Liver (tissue), 9 donors: Measurements from ENCODE around the gene FAM227B. TPM values are rescaled to one million over a fixed set of nuclear protein-coding genes. Genes with fewer than 3 reads are reported as not detected.

Experiments
- DNase-seq: peaks from one replicate; pipeline ENCODE4 v3.0.0-alpha.2; 2017; ENCODE audit warnings: low spot score
- H3K27ac ChIP-seq, 2 donors: one replicate each; pipeline ENCODE4 v1.7.0; 2013; ENCODE audit warnings: inconsistent platforms in 2 of 2, low read length in 2 of 2, control low read depth in 1 of 2, low read depth in 1 of 2, mild to moderate bottlenecking in 1 of 2
- H3K27me3 ChIP-seq, 4 donors: one replicate each; pipeline versions ENCODE4 v1.6.1 to v1.7.0; 2013; ENCODE audit warnings: low read length in 3 of 4, inconsistent platforms in 1 of 4, mild to moderate bottlenecking in 1 of 4, moderate library complexity in 1 of 4; ENCODE audit not compliant: control insufficient read depth in 4 of 4, insufficient read depth in 4 of 4
- H3K36me3 ChIP-seq, 4 donors: one replicate each; pipeline versions ENCODE4 v1.6.1 to v1.7.0; 2013; ENCODE audit warnings: low read length in 3 of 4, mild to moderate bottlenecking in 3 of 4, low read depth in 1 of 4, moderate library complexity in 1 of 4; ENCODE audit not compliant: control insufficient read depth in 4 of 4, insufficient read depth in 3 of 4
- H3K4me1 ChIP-seq, 4 donors: one replicate each; pipeline versions ENCODE4 v1.6.1 to v1.7.0; 2013; ENCODE audit warnings: low read length in 3 of 4, mild to moderate bottlenecking in 3 of 4, moderate library complexity in 1 of 4; ENCODE audit not compliant: control insufficient read depth in 4 of 4, insufficient read depth in 4 of 4
- H3K4me3 ChIP-seq, 3 donors: one replicate each; pipeline versions ENCODE4 v1.6.1 to v1.7.0; 2013; ENCODE audit warnings: low read length in 3 of 3, control low read depth in 1 of 3, low read depth in 1 of 3, mild to moderate bottlenecking in 1 of 3
- H3K9ac ChIP-seq, 2 donors: one replicate each; pipeline ENCODE4 v1.7.0; 2013; ENCODE audit warnings: low read length in 2 of 2, mild to moderate bottlenecking in 2 of 2, moderate library complexity in 2 of 2, control low read depth in 1 of 2, low read depth in 1 of 2
- H3K9me3 ChIP-seq, 4 donors: one replicate each; pipeline versions ENCODE4 v1.6.1 to v1.7.0; 2013; ENCODE audit warnings: low read length in 3 of 4; ENCODE audit not compliant: control insufficient read depth in 4 of 4
- EGR1 ChIP-seq, 2 donors: IDR thresholded peaks; 2 replicates each; pipeline ENCODE4 v1.6.1; 2016 to 2018; ENCODE audit warnings: antibody characterized with exemption in 2 of 2, low read depth in 2 of 2
- FOXA1 ChIP-seq: IDR thresholded peaks from 2 replicates; pipeline ENCODE4 v1.6.1; 2016; ENCODE audit warnings: antibody characterized with exemption
- GABPA ChIP-seq, 2 donors: IDR thresholded peaks in 1 of 2; conservative IDR thresholded peaks in 1 of 2; 2 replicates each; pipeline ENCODE4 v1.6.1; 2016; ENCODE audit warnings: antibody characterized with exemption in 2 of 2, mild to moderate bottlenecking in 1 of 2, moderate library complexity in 1 of 2
- HNF4A ChIP-seq, 2 donors: conservative IDR thresholded peaks; 2 replicates each; pipeline ENCODE4 v1.6.1; 2016; ENCODE audit warnings: antibody characterized with exemption in 2 of 2, mild to moderate bottlenecking in 2 of 2
- HNF4G ChIP-seq: IDR thresholded peaks from 2 replicates; pipeline ENCODE4 v1.6.1; 2016; ENCODE audit warnings: antibody characterized with exemption
- JUND ChIP-seq, 2 donors: IDR thresholded peaks; 2 replicates each; pipeline ENCODE4 v1.6.1; 2016; ENCODE audit warnings: antibody characterized with exemption in 2 of 2
- RAD21 ChIP-seq, 2 donors: IDR thresholded peaks; 2 replicates each; pipeline ENCODE4 v1.6.1; 2016; ENCODE audit warnings: antibody characterized with exemption in 2 of 2, mild to moderate bottlenecking in 2 of 2
- RXRA ChIP-seq, 2 donors: IDR thresholded peaks; 2 replicates each; pipeline ENCODE4 v1.6.1; 2017 to 2018; ENCODE audit warnings: antibody characterized with exemption in 2 of 2, mild to moderate bottlenecking in 1 of 2
- SP1 ChIP-seq: IDR thresholded peaks from 2 replicates; pipeline ENCODE4 v1.6.1; 2018; ENCODE audit warnings: antibody characterized with exemption, mild to moderate bottlenecking
- TAF1 ChIP-seq: conservative IDR thresholded peaks from 2 replicates; pipeline ENCODE4 v1.6.1; 2016; ENCODE audit warnings: antibody characterized with exemption, mild to moderate bottlenecking
- YY1 ChIP-seq: IDR thresholded peaks from 2 replicates; pipeline ENCODE4 v1.6.1; 2016; ENCODE audit warnings: antibody characterized with exemption, mild to moderate bottlenecking
- polyA plus RNA-seq, 2 donors: library from polyadenylated mRNA; stranded (reverse) in 1 of 2; unstranded in 1 of 2; fragments of 200-250 nt in 1 of 2; fragments of >200 nt in 1 of 2; fragmentation: Nextera tagmentation in 1 of 2; extraction: Ambion mirVana in 1 of 2; gene quantifications; one replicate each; pipeline versions ENCODE4 v1.2.1 to v1.2.3, GENCODE V29; 2013 to 2015
- total RNA-seq, 2 donors: library from RNA; depleted of rRNA; stranded (reverse); fragments of >200 nt; gene quantifications; one replicate each; pipeline ENCODE4 v1.2.3, GENCODE V29; 2014
- TF ChIP-seq, protein P1 (sequence below): IDR thresholded peaks from 2 replicates; pipeline ENCODE4 v1.6.1; 2016; ENCODE audit warnings: antibody characterized with exemption
- TF ChIP-seq, protein P2 (sequence below): IDR thresholded peaks from 2 replicates; pipeline ENCODE4 v1.6.1; 2016; ENCODE audit warnings: antibody characterized with exemption, mild to moderate bottlenecking
- TF ChIP-seq, protein P3 (sequence below): fragments of 150-350 bp; IDR thresholded peaks from 2 replicates; pipeline ENCODE4 v1.5.1; 2017; ENCODE audit warnings: improper control_type of control experiment, low read depth, low read length; ENCODE audit not compliant: missing input control
- TF ChIP-seq, protein P4 (sequence below): IDR thresholded peaks from 2 replicates; pipeline ENCODE4 v1.6.1; 2016; ENCODE audit warnings: antibody characterized with exemption
- TF ChIP-seq, protein P5 (sequence below): IDR thresholded peaks from 2 replicates; pipeline ENCODE4 v1.6.1; 2016; ENCODE audit warnings: antibody characterized with exemption
- donor health status: healthy.
- donor health status: healthy.
- donor health status: healthy.
- donor health status: healthy.
- donor health status: healthy.

The FAM227B gene
- total and polyA plus RNA-seq, 4 donors = 1.3 to 5.1 (median 3.8) TPM

DNA sequence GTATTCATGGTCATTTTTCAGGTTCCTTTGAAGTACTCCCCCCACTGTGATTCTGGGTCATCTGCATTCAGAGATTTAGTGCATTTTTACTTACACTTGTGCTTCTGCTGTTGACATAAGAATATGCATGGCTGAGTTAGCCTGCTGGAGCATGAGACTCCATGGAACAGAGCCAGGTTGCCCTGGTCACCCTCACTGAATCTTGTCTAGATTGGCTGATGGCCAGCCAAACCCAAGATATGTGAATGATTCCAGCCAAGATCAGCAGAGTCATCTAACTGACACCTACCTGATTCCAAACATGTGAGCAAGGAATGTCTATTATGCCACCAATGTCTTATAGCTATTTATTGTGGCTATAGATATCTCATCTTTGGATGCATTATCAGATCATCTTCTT is 25.3 kb upstream of the FAM227B start:
- Histone ChIP-seq H3K4me1 (peaks cover 0 to 10% (median 5%) of the 10 kb centered on the region in 4 donors), H3K27me3 (no peaks in the 10 kb centered on the region), H3K36me3 (no peaks in the 10 kb centered on the region), H3K9me3 (no peaks in the 10 kb centered on the region), H3K27ac (no peak overlapping the region), H3K4me3 (no peak overlapping the region), H3K9ac (no peak overlapping the region)
- no peak for DNase-seq
- TF ChIP-seq RAD21 (IDR thresholded peaks at IDR 0.05) = no peak
- TF ChIP-seq, protein P1, sequence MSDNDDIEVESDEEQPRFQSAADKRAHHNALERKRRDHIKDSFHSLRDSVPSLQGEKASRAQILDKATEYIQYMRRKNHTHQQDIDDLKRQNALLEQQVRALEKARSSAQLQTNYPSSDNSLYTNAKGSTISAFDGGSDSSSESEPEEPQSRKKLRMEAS = no peak
- no peak for TF ChIP-seq HNF4A (conservative IDR thresholded peaks at IDR 0.05)
- TF ChIP-seq, protein P2, sequence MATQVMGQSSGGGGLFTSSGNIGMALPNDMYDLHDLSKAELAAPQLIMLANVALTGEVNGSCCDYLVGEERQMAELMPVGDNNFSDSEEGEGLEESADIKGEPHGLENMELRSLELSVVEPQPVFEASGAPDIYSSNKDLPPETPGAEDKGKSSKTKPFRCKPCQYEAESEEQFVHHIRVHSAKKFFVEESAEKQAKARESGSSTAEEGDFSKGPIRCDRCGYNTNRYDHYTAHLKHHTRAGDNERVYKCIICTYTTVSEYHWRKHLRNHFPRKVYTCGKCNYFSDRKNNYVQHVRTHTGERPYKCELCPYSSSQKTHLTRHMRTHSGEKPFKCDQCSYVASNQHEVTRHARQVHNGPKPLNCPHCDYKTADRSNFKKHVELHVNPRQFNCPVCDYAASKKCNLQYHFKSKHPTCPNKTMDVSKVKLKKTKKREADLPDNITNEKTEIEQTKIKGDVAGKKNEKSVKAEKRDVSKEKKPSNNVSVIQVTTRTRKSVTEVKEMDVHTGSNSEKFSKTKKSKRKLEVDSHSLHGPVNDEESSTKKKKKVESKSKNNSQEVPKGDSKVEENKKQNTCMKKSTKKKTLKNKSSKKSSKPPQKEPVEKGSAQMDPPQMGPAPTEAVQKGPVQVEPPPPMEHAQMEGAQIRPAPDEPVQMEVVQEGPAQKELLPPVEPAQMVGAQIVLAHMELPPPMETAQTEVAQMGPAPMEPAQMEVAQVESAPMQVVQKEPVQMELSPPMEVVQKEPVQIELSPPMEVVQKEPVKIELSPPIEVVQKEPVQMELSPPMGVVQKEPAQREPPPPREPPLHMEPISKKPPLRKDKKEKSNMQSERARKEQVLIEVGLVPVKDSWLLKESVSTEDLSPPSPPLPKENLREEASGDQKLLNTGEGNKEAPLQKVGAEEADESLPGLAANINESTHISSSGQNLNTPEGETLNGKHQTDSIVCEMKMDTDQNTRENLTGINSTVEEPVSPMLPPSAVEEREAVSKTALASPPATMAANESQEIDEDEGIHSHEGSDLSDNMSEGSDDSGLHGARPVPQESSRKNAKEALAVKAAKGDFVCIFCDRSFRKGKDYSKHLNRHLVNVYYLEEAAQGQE = no peak
- no peak for TF ChIP-seq TAF1
- TF ChIP-seq YY1 = no peak
- TF ChIP-seq, protein P3, sequence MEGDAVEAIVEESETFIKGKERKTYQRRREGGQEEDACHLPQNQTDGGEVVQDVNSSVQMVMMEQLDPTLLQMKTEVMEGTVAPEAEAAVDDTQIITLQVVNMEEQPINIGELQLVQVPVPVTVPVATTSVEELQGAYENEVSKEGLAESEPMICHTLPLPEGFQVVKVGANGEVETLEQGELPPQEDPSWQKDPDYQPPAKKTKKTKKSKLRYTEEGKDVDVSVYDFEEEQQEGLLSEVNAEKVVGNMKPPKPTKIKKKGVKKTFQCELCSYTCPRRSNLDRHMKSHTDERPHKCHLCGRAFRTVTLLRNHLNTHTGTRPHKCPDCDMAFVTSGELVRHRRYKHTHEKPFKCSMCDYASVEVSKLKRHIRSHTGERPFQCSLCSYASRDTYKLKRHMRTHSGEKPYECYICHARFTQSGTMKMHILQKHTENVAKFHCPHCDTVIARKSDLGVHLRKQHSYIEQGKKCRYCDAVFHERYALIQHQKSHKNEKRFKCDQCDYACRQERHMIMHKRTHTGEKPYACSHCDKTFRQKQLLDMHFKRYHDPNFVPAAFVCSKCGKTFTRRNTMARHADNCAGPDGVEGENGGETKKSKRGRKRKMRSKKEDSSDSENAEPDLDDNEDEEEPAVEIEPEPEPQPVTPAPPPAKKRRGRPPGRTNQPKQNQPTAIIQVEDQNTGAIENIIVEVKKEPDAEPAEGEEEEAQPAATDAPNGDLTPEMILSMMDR = no peak
- TF ChIP-seq, protein P4, sequence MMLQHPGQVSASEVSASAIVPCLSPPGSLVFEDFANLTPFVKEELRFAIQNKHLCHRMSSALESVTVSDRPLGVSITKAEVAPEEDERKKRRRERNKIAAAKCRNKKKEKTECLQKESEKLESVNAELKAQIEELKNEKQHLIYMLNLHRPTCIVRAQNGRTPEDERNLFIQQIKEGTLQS = no peak
- no peak for TF ChIP-seq EGR1 (IDR thresholded peaks at IDR 0.05; ENCODE audit: low read depth in 2 of 2)
- no peak for TF ChIP-seq RXRA (IDR thresholded peaks at IDR 0.05)
- no peak for TF ChIP-seq HNF4G
- no peak for TF ChIP-seq GABPA (IDR thresholded peaks at IDR 0.05 in 1 of 2, conservative IDR thresholded peaks at IDR 0.05 in 1 of 2)
- no peak for TF ChIP-seq JUND (IDR thresholded peaks at IDR 0.05)
- no peak for TF ChIP-seq FOXA1

DNA sequence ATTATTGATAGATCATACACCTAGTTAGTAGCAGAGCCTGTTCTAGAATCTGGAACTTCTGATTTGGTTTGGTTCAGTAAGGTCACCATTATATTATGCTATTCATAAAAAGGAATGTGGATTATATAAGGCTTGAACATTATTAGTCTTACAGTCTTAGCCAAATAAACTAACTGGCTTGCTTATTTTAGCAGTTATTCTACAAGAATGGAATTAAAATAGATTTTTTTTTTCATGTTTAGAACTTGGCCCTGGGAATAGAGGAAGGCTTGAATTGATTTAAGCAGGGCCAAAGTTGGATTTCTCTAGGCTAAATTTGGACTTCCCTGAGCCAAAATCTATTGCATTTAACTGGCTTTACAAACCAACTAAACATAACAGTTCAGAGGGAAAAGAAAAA is 24.7 kb upstream of the FAM227B start:
- TF ChIP-seq HNF4A (conservative IDR thresholded peaks at IDR 0.05) = no peak
- TF ChIP-seq, protein P2 = no peak
- no peak for TF ChIP-seq SP1
- TF ChIP-seq FOXA1 = no peak
- TF ChIP-seq HNF4G = no peak
- TF ChIP-seq, protein P5, sequence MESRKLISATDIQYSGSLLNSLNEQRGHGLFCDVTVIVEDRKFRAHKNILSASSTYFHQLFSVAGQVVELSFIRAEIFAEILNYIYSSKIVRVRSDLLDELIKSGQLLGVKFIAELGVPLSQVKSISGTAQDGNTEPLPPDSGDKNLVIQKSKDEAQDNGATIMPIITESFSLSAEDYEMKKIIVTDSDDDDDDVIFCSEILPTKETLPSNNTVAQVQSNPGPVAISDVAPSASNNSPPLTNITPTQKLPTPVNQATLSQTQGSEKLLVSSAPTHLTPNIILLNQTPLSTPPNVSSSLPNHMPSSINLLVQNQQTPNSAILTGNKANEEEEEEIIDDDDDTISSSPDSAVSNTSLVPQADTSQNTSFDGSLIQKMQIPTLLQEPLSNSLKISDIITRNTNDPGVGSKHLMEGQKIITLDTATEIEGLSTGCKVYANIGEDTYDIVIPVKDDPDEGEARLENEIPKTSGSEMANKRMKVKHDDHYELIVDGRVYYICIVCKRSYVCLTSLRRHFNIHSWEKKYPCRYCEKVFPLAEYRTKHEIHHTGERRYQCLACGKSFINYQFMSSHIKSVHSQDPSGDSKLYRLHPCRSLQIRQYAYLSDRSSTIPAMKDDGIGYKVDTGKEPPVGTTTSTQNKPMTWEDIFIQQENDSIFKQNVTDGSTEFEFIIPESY = no peak
- no peak for TF ChIP-seq RXRA (IDR thresholded peaks at IDR 0.05)
- no peak for TF ChIP-seq JUND (IDR thresholded peaks at IDR 0.05)
- TF ChIP-seq, protein P3 = no peak
- no peak overlapping the region for H3K27ac ChIP-seq

More for the DNA sequence above, 24.7 kb upstream of the FAM227B start:
- peaks cover 0 to 10% (median 5%) of the 10 kb centered on the region in 4 donors for H3K4me1 ChIP-seq
- H3K27me3 ChIP-seq = no peaks in the 10 kb centered on the region
- no peak for DNase-seq
- H3K9me3 ChIP-seq = no peaks in the 10 kb centered on the region
- H3K4me3 ChIP-seq = no peak overlapping the region
- H3K9ac ChIP-seq = no peak overlapping the region
- H3K36me3 ChIP-seq = no peaks in the 10 kb centered on the region
